GM13976 (cell line): ENCODE results near the gene SLC44A4.

Experiments used
- DNase-seq: peaks from one replicate; pipeline ENCODE4 v3.0.0; 2012; ENCODE audit warnings: low spot score
- in situ Hi-C: fragments of 300-500 bp; cut with MboI; formaldehyde crosslinking; loops from one replicate; pipeline ENCODE4 v1.12.0; 2022; ENCODE audit warnings: low sequenced_read_pairs, mixed read lengths, inconsistent platforms; ENCODE audit not compliant: unreplicated experiment
- TF ChIP-seq, protein P1 (sequence below): IDR thresholded peaks from 2 replicates; pipeline ENCODE4 v1.5.1; 2012; ENCODE audit warnings: borderline replicate concordance, mild to moderate bottlenecking; ENCODE audit not compliant: insufficient read depth; ENCODE audit errors: extremely low read depth, missing control alignments, control extremely low read depth

The SLC44A4 gene

GRCh38 chr6:31879143-31879542 lies 346 bp upstream of the SLC44A4 start:
- DNase-seq, result no peak
- TF ChIP-seq, protein P1, sequence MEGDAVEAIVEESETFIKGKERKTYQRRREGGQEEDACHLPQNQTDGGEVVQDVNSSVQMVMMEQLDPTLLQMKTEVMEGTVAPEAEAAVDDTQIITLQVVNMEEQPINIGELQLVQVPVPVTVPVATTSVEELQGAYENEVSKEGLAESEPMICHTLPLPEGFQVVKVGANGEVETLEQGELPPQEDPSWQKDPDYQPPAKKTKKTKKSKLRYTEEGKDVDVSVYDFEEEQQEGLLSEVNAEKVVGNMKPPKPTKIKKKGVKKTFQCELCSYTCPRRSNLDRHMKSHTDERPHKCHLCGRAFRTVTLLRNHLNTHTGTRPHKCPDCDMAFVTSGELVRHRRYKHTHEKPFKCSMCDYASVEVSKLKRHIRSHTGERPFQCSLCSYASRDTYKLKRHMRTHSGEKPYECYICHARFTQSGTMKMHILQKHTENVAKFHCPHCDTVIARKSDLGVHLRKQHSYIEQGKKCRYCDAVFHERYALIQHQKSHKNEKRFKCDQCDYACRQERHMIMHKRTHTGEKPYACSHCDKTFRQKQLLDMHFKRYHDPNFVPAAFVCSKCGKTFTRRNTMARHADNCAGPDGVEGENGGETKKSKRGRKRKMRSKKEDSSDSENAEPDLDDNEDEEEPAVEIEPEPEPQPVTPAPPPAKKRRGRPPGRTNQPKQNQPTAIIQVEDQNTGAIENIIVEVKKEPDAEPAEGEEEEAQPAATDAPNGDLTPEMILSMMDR, result no peak
- in situ Hi-C loops, result no loop called here

- TF ChIP-seq, protein P1, result no peak
- in situ Hi-C loops, result no loop called here
- DNase-seq, result no peak
Measured at GRCh38 chr6:31878222-31878621, 575 bp downstream of the SLC44A4 start.

DNA sequence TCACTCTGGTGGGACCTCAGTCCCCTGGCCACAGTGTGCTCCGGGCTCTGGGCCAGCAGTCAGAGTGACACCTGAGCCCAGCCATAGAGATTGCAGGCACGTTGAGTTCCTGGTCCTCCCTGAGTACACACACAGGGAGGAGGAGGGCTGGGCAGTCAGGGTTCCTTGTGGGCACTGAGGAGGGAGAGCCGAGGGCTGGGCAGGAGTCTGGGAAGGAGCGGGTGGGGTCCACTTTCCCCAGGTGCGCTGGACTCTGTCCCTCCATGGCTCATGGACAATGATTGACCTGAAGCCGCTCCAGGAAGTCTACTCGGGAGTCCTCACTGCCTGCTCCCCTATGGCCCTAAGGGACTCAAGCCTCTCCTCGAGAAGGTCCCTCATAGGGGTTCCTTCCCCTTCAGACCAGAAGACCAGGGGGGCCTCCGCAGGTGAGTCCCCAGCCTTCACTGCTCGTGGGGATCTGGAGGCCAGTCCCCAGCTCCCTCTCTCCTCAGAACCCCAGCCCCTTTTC lies 1.1 kb downstream of the SLC44A4 start:
- no peak for DNase-seq
- in situ Hi-C loops, result no loop called here
- TF ChIP-seq, protein P1, result no peak

GRCh38 chr6:31877125-31877650 lies 1.6 kb downstream of the SLC44A4 start:
- DNase-seq, result no peak
- TF ChIP-seq, protein P1, result no peak
- in situ Hi-C loops, result no loop called here

DNA sequence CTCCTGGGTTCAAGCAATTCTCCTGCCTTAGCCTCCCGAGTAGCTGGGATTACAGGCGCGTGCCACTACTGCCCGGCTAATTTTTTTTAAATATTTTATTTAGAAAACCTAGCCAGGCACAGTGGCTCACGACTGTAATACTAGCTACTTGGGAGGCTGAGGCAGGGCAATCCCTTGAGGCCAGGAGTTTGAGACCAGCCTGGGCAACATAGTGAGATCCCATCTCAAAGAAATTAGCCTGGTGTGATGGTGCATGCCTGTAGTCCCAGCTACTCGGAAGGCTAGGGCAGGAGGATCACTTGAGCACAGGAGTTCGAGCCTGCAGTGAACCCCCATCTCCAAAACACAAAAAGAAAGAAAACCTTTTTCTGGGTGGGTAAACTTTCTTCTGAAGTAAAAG lies 2.4 kb downstream of the SLC44A4 start:
- TF ChIP-seq, protein P1, result no peak
- in situ Hi-C loops, result no loop called here
- no peak for DNase-seq

DNA sequence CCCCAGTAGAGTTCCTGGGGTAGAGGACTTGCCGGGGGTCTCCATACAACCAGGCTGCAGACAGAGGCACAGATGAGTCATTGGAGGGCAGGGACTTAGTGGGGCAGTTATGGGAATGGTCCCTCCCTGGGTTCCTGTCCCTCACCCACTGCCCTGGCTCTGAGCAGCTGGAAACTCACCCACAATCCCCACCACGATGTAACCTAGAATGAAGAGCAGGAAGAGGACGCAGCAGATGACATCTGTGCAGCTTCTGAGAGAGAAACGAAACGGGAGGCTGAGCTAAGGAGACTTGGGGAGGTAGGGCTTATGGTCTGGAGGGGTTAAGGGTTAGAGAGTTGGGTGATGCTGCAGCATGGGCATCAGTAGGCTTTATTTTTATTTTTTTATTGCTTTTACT lies 2.9 kb downstream of the SLC44A4 start:
- TF ChIP-seq, protein P1, result no peak
- DNase-seq, result no peak
- in situ Hi-C loops, result no loop called here

- TF ChIP-seq, protein P1, result no peak
- in situ Hi-C loops, result no loop called here
- DNase-seq, result no peak
Measured at GRCh38 chr6:31874836-31875572, 3.8 kb downstream of the SLC44A4 start.
